A204.1 (cell line): ENCODE measurements around the gene FAM180B.

Experiments
- FAIRE-seq: peaks from 2 replicates; lab custom pipeline; 2012; peaks lifted over from hg19 to GRCh38; lab: Jason Lieb, UNC

FAM180B gene

DNA sequence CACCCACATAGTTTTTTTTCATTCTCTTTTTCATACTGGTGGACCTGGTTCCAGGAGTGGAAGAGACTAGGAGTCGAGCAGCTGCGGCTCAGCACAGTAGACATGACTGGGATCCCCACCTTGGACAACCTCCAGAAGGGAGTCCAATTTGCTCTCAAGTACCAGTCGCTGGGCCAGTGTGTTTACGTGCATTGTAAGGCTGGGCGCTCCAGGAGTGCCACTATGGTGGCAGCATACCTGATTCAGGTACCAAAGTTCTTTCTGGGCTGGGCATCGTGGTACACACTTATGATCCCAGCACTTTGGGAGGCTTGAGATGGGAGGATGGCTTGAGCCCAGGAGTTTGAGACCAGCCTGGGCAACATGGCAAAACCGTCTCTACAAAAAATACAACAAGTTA, 16.8 kb upstream of the FAM180B start:
- FAIRE-seq: no peak

DNA sequence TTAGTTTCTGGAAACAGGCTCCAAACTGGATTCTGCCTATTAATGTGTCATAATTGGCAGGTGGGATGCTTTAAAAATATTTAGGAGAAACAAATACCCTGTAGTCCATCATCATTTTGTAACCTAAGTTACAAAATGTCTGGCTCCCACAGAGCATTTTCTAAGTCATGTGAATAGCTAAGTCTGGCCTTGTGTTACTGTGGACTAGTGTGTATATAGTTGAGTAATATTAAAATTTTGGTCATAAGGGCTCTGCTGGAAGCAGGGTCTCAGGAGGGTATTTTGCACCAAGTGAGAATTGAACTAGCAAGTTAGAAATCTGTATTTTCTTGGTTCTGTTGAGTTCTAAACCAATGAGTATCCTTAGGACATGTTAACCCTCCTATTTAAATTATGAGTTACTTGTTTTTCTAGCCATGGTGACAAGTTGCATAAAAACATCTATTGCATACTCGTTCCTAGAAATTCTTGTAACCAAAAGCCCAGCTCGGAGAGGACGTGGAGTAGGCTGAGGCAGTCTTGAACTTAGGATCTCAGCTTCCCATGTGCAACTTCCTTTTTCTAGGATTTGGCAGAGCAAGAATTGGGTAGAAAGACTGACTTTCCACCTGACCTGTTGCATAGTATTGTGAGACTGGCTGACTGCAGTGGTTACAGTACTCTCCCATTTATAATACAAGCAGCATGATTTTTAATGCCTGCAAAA, 15.7 kb upstream of the FAM180B start:
- FAIRE-seq: no peak

DNA sequence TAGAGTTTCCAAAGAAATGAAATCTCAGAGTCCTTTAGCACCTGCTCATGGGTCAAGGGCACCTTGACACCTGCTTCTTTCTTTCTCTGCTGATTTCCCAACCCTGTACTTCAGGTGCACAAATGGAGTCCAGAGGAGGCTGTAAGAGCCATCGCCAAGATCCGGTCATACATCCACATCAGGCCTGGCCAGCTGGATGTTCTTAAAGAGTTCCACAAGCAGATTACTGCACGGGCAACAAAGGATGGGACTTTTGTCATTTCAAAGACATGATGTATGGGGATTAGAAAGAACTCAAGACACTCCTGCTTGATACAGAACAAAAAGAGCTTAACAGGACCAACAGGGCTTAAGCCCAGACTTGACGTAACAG, 15.1 kb upstream of the FAM180B start:
- no peak for FAIRE-seq

DNA sequence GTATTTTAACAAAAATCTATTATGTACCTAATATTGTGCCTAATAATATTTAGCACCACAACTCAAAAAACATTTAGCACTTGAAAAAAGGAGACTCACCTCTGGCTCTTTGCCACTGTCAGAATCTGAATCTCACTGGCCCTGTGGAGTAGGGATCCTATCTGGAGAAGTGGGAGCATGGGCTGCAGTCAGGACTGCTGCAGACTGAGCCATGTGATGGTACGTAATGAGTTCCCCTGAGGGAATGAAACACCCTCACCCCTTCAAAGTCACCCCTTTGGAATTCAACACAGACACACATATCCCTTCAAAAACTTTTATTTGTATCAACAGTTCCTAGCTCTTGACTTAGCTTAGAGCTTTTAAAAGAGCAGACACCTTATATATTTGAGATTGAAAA, 14.6 kb upstream of the FAM180B start:
- no peak for FAIRE-seq

DNA sequence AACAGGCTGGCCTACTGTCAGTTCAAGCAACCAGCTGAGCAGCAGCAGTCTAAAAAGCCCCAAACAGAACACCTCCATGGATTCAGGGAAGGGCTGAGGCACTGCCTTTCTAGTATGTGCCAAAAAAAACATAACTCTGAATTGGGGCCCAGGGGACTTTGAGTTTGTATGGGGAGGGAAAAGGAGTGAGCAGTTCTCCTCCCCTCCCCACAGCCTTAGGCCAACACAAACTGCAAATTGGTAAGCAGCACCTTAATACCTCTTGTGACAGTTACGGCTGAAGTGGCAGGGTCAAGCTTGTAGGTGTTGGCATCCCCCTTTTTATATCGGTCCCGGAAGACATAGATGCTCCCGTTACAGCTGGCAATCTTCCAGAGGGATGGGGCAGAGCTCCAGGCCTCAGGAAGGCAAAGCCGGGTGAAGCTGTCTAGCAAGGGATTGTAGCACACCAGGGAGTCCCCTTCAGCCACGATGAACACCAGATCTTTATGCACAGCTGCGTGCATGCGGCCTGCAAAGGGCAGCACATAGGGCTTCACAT, 13.7 kb upstream of the FAM180B start:
- FAIRE-seq: no peak

DNA sequence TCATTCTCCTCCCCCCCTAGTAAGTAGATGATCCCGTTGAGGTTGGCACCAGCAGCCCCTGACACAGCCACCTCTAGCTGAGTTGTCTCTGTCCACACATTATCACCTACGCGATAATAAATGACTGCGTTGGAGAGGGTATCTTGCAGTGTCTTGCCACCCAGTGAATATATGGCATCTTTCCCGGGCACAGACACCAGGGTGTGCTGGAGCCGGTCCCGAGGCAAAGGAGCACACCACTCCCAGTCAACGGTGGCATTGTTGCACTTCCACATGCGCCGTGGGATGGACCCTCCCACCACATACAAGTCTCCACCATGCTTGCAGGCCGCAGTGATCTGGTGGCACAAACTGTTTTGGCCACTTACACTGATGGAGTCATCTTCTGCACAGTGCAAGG, 13.2 kb upstream of the FAM180B start:
- FAIRE-seq: no peak

DNA sequence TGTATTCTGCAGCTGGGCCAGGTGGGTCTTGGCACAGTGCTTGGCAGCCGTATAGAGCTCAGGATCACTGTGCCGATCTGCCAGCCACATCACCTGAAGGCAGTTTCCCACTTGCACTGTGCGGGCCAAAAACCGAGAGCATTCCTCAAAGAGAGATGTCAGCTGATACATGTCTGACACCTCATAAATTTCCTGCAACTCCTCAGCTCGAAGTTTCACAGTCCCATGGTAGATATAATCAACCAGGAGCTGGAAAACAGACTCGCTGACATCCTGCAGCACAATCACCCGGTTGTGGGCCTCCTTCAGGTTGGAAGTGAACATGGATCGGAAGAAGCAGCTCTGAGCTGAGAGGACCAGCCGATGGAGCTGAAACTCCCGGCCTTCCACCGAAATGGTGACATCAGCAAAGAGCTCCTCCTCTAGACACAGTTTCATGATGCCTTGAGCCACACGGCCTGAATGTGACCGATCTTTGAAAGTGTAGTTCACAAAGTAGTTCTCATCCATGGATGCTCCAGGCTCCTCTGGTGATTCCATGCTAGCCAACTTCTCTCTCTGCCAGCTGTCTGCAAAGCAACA, 8.9 kb upstream of the FAM180B start:
- FAIRE-seq: no peak

DNA sequence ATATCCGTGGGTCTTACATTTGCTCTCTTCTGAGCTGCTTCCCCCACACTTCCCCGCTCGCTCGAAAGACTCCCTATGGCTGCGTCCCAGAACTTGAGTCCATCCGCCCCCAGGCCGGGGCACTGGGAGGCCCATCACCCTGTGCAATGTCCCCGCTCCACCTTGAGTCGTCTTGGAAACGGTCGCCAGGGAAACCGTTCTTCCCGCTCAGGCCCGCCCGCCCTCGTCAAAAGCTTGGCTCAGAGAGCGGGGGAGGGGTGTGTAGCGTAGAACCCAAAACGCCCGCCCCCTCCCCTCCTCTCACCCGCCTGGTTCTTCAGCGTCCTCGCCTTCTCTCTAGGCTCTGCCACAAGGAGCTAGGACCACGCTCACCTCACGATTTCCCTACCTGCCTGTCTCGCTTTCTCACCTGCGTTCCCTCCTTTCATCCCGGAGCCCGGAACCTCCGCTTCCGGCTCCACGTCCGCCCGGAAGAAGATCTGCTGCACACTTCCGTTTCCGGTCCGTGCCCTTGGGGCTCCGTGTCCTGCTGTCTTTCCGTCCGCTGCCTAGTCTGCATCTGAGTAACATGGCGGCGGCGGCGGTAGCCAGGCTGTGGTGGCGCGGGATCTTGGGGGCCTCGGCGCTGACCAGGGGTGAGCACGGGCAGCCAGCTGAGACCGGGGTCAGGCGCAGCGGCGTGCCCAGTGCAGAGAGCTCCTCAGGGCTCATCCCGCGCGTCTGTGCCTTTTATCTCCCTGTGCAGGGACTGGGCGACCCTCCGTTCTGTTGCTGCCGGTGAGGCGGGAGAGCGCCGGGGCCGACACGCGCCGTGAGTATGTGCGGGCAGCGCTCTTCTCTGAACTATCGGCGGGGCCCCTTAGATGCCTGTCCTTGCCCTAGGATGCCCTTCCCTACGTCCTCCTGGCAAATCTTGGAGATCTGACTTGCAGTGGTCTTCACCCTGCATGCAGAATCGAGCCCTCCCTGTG, 7.7 kb upstream of the FAM180B start, which contains the start of the genes KBTBD4 and NDUFS3:
KBTBD4 (minus strand) TSS at position 447 of the 971 bp plus-strand sequence; CDS start at position 428, 19 bp downstream.
NDUFS3 (plus strand) TSS at position 551 of the 971 bp plus-strand sequence; CDS start at position 569, 18 bp downstream.
- no peak for FAIRE-seq

DNA sequence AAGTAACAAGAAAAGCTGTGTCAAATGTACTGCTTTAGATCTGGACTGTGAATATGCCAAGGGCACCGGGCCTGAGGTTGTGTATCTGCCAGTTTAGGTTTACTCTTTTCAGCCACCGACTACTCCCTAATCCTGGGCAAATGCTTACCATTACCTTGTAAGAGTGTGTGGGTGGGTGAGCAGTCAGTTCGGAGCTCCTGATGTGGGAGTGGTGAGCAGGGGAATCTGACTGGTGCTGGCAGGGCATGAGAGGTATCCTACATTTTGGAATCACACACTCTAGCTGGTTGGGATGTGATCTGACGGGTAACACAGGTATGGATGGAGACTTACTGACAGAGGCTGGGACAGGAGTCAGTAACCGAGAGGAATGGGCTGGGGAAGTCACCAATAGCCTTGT, 2.6 kb upstream of the FAM180B start:
- FAIRE-seq: no peak

DNA sequence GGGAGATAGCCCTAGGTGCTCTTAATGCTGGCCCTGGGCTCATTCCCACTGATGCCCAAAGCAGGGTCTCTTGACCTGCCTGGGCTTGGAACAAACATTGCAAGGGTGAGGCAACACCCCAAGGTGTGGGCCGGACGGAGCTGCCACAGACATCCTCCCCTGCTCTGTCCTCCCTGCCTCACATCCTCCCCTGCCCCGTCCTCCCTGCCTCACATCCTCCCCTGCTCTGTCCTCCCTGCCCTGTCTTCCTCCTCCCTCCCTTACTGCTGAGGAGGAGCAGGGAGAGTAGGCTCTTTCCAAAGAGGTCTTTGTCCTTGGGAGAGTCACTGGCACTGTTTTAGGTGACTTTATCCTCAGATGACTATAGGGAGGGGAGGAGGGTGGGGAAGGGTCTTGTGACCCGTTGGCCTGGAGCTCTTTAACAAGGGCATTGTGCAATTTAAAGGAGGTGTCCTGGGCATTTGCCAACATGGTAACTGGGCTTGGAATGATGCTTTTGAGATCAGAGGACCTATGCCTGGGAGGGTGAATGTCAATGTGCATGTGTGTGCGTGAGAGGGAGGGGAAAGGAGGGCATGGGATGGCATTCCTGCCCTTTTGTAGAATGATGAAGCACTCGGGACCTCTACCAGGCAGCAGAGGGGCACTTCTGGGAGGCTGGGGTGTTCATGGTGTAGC, 700 bp downstream of the FAM180B start:
- no peak for FAIRE-seq

DNA sequence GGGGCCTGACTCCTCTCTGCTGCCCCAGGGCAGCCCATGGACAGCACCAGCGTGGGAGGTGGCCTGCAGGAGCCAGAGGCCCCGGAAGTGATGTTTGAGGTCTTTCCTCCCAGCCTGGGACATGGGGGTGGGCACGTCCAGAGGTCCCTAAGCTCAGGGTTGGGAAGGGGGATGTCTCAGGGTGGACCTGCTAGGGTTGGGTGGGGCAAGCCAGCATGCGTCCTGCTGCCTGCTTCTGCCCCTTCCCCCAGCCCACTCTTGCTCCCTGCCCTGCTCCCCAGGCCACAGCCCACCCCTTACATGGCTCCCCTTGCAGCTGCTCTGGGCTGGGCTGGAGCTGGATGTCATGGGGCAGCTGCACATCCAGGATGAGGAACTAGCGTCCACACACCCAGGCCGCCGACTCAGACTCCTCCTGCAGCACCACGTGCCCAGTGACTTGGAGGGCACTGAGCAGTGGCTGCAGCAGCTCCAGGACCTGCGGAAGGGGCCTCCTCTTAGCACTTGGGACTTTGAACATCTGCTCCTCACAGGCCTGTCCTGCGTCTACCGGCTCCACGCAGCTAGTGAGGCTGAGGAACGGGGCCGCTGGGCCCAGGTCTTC, 1.3 kb downstream of the FAM180B start:
- FAIRE-seq: no peak

DNA sequence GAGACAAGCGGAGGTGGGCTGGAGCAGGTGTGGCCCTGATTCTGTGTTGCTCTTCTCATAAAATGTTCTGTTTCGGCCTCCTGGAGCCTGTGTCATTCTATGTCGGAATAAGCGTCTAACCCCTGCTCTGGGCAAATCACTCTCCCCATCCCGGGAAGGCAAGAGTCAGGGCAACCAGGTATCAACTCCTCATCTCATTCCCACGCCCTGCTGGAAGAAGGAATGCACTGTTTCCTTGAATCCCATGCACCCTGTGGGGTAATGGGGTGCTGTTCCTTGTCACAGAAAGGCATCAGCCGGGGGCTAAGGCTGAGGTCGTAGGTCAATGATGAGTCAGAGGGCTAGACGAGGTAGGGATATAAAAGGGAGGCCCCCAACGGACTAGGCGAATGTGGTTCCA, 2.6 kb downstream of the FAM180B start:
- no peak for FAIRE-seq

DNA sequence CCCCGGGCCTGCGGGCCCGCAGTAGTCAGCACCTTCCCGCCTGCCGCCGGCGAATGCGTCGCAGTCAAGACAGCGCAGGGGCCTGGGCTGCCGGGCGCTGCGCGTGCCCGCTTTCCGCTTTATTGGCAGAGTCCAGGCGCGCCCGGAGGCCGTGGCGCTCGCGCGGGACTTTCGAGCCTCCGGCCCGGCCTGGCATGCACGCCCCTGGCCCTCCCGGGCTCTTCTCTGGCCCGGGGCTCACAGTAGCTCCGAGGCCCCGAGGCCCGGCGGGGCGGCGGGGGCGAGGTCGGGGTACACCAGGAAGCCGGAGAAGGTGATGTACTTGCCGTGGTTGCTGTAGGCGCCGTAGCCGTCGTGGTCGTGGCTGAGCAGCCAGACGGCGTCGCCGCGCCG, 3.1 kb downstream of the FAM180B start:
- FAIRE-seq: no peak

DNA sequence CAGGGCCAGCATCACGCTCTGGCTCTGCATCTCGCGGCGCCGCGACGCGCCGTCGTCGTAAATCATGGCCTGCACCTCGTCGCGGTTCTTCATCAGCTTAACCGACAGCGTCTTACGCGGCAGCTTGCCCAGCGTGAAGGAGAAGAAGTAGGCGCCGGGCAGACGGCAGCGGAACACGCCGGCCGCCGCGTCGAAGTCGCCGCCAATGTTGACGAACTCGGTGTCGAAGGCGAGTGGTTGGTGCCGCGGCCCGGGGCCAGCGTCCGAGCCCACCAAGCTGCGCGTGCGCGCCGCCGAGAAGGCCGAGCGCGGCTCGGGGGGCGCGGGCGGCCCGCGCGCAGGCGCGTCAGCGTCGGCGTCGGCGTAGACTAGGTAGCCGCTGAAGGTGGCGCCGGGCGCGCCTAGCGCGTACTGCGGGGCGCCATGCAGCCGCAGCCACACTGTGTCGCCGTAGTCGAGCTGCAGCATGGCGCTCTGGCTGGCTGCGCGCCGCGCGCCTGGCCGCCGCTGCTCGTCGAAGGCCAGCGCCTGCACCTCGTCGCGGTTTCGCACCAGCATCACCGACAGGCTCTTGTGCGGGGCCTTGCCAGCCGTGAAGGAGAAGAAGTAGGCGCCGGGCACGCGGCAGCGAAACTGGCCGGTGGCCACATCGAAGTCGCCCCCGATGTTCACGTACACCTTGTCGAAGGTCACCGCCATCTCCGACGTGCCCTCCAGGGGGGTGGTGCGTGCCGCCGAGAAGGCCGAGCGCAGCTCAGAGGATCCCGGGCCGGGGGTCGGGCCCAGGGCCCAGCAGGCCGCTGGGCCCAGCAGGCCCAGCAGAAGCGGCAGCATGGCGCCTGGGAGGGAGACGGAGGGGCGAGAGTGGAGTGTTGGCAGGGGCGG, 3.7 kb downstream of the FAM180B start:
- no peak for FAIRE-seq

DNA sequence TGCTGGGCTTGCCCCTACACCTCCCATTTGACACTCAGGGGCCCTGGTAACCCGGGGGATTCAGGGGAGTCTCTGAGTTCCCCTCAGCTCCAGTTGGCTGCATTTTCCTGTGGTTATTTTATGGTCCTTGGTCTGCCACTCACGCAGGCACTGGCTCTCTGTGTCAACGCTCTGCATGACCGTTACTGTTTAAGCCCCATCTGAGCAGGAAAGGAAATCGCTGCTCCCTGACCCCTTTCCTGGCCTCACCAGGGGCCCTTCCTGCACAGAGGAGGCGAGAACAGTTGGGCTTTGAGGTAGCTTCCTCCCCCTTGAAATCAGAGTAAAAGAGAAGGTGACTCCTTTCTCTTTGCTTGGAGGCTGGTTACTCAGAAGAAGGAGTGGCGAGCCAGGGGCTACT, 5.3 kb downstream of the FAM180B start:
- FAIRE-seq: no peak

DNA sequence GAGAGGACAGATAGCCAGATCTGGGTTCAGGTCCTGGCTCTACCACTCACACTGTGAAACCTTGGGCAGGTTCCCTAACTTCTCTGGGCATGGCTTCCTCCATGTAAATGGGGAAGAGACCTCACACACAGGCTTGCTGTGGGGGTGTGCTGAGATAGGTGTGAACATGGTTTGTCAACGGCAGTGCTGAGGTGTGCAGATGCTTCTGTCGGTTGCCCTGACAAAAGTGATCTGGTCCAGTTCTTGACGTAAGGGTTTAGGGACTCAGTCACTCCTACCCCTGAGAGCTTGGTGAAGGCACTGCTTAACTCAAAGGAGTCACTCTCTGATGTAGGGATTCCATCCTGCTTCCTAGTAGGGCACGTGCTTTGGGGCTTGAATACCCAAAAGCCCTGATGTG, 5.8 kb downstream of the FAM180B start:
- FAIRE-seq: no peak

DNA sequence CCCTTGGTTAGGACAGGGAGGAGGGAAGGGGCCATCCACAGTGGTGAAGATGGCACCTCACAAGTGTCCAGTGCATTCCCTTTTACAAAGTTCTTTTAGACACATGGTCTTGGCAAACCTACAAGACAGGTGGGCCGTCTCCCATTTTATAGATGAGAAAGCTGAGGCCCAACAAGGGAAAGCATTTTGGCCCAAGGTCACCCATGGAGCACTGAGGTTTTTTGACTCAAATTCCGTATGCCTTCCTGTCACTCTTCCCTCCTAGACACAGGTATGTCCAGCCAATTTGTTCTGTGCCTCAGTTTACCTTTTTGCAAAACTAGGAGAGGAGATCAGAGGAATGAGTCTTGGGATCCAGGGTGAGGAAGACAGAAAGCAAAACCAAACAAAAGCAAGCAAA, 6.5 kb downstream of the FAM180B start:
- no peak for FAIRE-seq

DNA sequence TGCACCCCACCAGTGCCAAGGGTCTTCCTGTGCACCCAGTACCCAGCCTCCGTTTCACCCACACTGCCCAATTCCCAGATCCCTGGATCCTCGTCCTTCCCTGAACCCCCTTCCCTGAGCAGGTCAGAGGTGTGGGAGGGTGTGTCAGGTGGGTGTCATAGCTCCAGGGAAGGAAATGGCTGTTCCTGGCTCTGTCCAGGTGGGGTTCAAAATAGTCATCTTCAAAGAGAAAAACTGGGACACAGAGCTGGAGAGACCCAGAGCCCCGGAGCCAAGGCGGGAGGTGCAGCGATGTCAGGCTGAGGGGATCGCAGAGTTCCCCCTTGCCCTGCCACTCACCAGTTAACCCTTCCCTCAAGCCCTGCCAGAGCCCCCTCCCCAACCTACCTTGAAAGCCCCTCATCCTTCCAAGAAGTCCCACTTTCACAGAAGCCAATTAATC, 7.0 kb downstream of the FAM180B start:
- no peak for FAIRE-seq

DNA sequence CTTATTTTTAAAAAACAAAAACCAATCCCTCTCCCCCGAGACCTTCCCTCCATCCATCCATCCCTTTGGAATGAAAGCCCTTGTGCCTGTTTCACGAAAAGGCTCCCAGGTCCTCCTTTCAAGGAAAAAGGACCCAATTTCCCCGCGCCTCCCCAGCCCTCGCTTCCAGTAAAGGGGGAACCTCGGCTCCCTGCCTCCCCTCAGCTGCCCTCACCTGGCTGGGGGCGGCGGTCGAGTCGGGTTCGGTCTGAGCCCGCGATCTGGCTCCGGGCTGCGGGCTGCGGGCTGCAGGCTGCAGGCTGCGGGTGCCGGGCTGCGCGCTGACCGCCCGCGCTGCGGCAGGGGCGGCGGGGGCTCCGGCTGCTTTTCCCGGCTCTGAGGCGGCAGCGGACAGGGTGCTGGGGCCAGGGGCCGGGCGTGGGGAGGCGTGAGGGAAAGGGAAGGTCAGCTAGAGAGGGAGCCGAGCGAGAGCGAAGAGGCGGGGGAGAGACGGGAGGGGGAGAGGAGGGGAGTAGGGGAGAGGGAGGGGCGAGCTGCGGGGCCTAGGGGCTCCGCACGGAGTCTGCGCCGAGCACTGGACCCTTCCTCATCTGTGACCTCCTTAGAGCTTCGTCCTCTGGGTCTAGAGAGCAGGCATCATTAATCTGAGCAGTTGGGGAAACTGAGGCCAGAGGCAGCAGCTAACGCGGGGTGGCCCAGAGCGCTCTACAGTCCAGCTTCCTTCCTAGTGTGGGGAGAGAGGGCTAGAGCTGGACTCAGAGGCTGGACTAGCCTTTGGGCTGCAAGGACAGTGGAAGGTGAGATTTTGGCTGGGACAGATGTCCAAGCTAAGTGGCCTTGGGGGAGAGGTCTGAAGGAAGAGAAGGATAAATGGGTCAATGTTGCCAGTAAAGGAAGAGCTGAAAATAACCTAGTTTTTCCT, 7.7 kb downstream of the FAM180B start, which contains the start of gene C1QTNF4:
C1QTNF4 (minus strand) TSS at position 478 of the 922 bp plus-strand sequence. CDS start 3,601 bp downstream, outside the sequence.
- FAIRE-seq: no peak
